ENCODE measurements around the gene PRR5.

The PRR5 gene

DNA sequence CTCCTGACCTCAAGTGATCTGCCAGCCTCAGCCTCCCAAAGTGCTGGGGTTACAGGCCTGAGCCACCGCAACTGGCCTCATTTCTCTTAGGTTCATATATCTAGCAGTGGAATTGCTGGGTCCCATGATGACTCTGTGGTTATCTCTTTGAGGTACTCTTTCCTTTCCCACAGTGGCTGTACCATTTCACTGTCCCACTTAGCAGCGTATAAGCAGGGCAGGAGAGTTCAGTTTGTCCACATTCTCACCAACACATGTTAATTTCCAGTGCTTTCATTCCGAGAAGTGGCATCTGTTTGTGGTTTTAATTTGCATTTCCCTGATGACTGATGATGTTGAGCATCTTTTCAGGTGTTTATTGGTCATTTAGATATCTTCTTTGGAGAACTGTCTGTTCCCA lies 16.4 kb downstream of the PRR5 start:
- Histone ChIP-seq H3K4me1 (ENCODE audit: control insufficient read depth, low read length) (no peaks in the 10 kb centered on the region), H3K27ac (ENCODE audit: low read depth, low read length) (no peak overlapping the region), H3F3A (ENCODE audit: control insufficient read depth, insufficient read depth) (no peaks in the 10 kb centered on the region), H3K4me3 (ENCODE audit: low read length) (no peak overlapping the region), H3K27me3 (ENCODE audit: control insufficient read depth, low read length) (no peaks in the 10 kb centered on the region), H3K9me2 (replicated peaks; ENCODE audit: control insufficient read depth, low read length) (no peaks in the 10 kb centered on the region), H3K36me3 (ENCODE audit: control insufficient read depth, low read length) (no peaks in the 10 kb centered on the region), H3K9me3 (ENCODE audit: control insufficient read depth, insufficient read depth, low read length) (no peaks in the 10 kb centered on the region), H4K20me1 (ENCODE audit: control insufficient read depth, insufficient read depth, low read depth, low read length) (no peaks in the 10 kb centered on the region), H3K79me2 (ENCODE audit: control insufficient read depth, low read length) (no peaks in the 10 kb centered on the region), H3K4me2 (ENCODE audit: low read length) (no peak overlapping the region)
- TF ChIP-seq EZH2phosphoT487 (IDR thresholded peaks at IDR 0.05; ENCODE audit: borderline replicate concordance, low read length) = no peak
- TF ChIP-seq, protein P1, sequence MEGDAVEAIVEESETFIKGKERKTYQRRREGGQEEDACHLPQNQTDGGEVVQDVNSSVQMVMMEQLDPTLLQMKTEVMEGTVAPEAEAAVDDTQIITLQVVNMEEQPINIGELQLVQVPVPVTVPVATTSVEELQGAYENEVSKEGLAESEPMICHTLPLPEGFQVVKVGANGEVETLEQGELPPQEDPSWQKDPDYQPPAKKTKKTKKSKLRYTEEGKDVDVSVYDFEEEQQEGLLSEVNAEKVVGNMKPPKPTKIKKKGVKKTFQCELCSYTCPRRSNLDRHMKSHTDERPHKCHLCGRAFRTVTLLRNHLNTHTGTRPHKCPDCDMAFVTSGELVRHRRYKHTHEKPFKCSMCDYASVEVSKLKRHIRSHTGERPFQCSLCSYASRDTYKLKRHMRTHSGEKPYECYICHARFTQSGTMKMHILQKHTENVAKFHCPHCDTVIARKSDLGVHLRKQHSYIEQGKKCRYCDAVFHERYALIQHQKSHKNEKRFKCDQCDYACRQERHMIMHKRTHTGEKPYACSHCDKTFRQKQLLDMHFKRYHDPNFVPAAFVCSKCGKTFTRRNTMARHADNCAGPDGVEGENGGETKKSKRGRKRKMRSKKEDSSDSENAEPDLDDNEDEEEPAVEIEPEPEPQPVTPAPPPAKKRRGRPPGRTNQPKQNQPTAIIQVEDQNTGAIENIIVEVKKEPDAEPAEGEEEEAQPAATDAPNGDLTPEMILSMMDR (IDR thresholded peaks at IDR 0.05; ENCODE audit: low read depth, low read length, poor library complexity, severe bottlenecking) = no peak

GRCh38 chr22:44719586-44720368 lies 17.8 kb downstream of the PRR5 start:
- no peaks in the 10 kb centered on the region for H3F3A ChIP-seq (ENCODE audit: control insufficient read depth, insufficient read depth)
- no peaks in the 10 kb centered on the region for H3K36me3 ChIP-seq (ENCODE audit: control insufficient read depth, low read length)
- H3K27ac ChIP-seq (ENCODE audit: low read depth, low read length) = no peak overlapping the region
- no peak overlapping the region for H3K4me2 ChIP-seq (ENCODE audit: low read length)
- no peaks in the 10 kb centered on the region for H3K9me3 ChIP-seq (ENCODE audit: control insufficient read depth, insufficient read depth, low read length)
- H4K20me1 ChIP-seq (ENCODE audit: control insufficient read depth, insufficient read depth, low read depth, low read length) = no peaks in the 10 kb centered on the region
- H3K4me3 ChIP-seq (ENCODE audit: low read length) = no peak overlapping the region
- no peaks in the 10 kb centered on the region for H3K9me2 ChIP-seq (replicated peaks; ENCODE audit: control insufficient read depth, low read length)
- no peaks in the 10 kb centered on the region for H3K4me1 ChIP-seq (ENCODE audit: control insufficient read depth, low read length)
- H3K27me3 ChIP-seq (ENCODE audit: control insufficient read depth, low read length) = no peaks in the 10 kb centered on the region
- TF ChIP-seq, protein P1 (IDR thresholded peaks at IDR 0.05; ENCODE audit: low read depth, low read length, poor library complexity, severe bottlenecking) = no peak
- TF ChIP-seq EZH2phosphoT487 (IDR thresholded peaks at IDR 0.05; ENCODE audit: borderline replicate concordance, low read length) = no peak
- H3K79me2 ChIP-seq (ENCODE audit: control insufficient read depth, low read length) = no peaks in the 10 kb centered on the region

- Histone ChIP-seq H3K27me3 (ENCODE audit: control insufficient read depth, low read length) (no peaks in the 10 kb centered on the region), H3K4me3 (ENCODE audit: low read length) (no peak overlapping the region), H3K4me1 (ENCODE audit: control insufficient read depth, low read length) (no peaks in the 10 kb centered on the region), H3K36me3 (ENCODE audit: control insufficient read depth, low read length) (no peaks in the 10 kb centered on the region), H3K27ac (ENCODE audit: low read depth, low read length) (no peak overlapping the region), H3K4me2 (ENCODE audit: low read length) (no peak overlapping the region), H3K9me3 (ENCODE audit: control insufficient read depth, insufficient read depth, low read length) (no peaks in the 10 kb centered on the region), H3F3A (ENCODE audit: control insufficient read depth, insufficient read depth) (no peaks in the 10 kb centered on the region), H4K20me1 (ENCODE audit: control insufficient read depth, insufficient read depth, low read depth, low read length) (no peaks in the 10 kb centered on the region), H3K9me2 (replicated peaks; ENCODE audit: control insufficient read depth, low read length) (no peaks in the 10 kb centered on the region), H3K79me2 (ENCODE audit: control insufficient read depth, low read length) (no peaks in the 10 kb centered on the region)
- TF ChIP-seq, protein P1 (IDR thresholded peaks at IDR 0.05; ENCODE audit: low read depth, low read length, poor library complexity, severe bottlenecking) = no peak
- no peak for TF ChIP-seq EZH2phosphoT487 (IDR thresholded peaks at IDR 0.05; ENCODE audit: borderline replicate concordance, low read length)
These were observed 19.2 kb downstream of the PRR5 start for GRCh38 chr22:44721213-44721612.

Data from DOHH2 (cell line).